Caco-2 (cell line): Measurements from ENCODE around the gene CDH10. TPM values are rescaled to one million over a fixed set of nuclear protein-coding genes. Genes with fewer than 3 reads are reported as not detected.

Experiments
- BruUV-seq: library from RNA; stranded (reverse); fragments of 400-500 nt; replicated peaks from 2 replicates; lab custom pipeline; 2021; lab: Mats Ljungman, UMichigan
- CTCF ChIA-PET: fragments of 300-600 bp; sonication (Branson Sonifier 250); formaldehyde crosslinking; loops from one replicate; lab custom pipeline; 2022; ENCODE audit warnings: antibody characterized with exemption; lab: Charles Lee
- POLR2A ChIA-PET: fragments of 300-600 bp; sonication (Branson Sonifier 250); formaldehyde crosslinking; loops from one replicate; lab custom pipeline; 2022; ENCODE audit warnings: antibody characterized with exemption; lab: Charles Lee
- DNase-seq, 2 experiments: peaks; one replicate each; pipeline versions ENCODE4 v3.0.0 to v3.0.0-alpha.2; 2020 to 2022
- H3K27me3 ChIP-seq: replicated peaks from 2 replicates; pipeline ENCODE4 v1.6.0; 2011; ENCODE audit warnings: low read length; ENCODE audit not compliant: control insufficient read depth, insufficient read depth
- H3K36me3 ChIP-seq: 2 replicates; pipeline ENCODE4 v1.5.1; 2011; ENCODE audit warnings: low read length; ENCODE audit not compliant: control insufficient read depth, insufficient read depth
- H3K4me1 ChIP-seq: fragments of 250-450 bp; sonication (Bioruptor Pico); 2 replicates; pipeline ENCODE4 v1.5.1; 2020; ENCODE audit warnings: mild to moderate bottlenecking
- H3K4me3 ChIP-seq: 2 replicates; pipeline ENCODE4 v1.5.1; 2011; ENCODE audit warnings: low read depth, mild to moderate bottlenecking, control low read depth, low read length
- H3K9me3 ChIP-seq: fragments of 250-450 bp; sonication (Bioruptor Pico); 2 replicates; pipeline ENCODE4 v1.5.1; 2020; ENCODE audit warnings: mild to moderate bottlenecking, moderate library complexity
- H3K27ac Mint-ChIP-seq: one replicate; pipeline ENCODE4 v1.8.0; 2022; ENCODE audit warnings: mixed read lengths; ENCODE audit not compliant: unreplicated experiment
- H3K27me3 Mint-ChIP-seq: one replicate; pipeline ENCODE4 v1.8.0; 2022; ENCODE audit warnings: mixed read lengths; ENCODE audit not compliant: insufficient read depth, unreplicated experiment
- H3K36me3 Mint-ChIP-seq: one replicate; pipeline ENCODE4 v1.8.0; 2022; ENCODE audit warnings: mild to moderate bottlenecking, mixed read lengths; ENCODE audit not compliant: insufficient read depth, unreplicated experiment
- H3K4me1 Mint-ChIP-seq: one replicate; pipeline ENCODE4 v1.8.0; 2022; ENCODE audit warnings: low read depth, mixed read lengths; ENCODE audit not compliant: unreplicated experiment
- H3K4me3 Mint-ChIP-seq: one replicate; pipeline ENCODE4 v1.8.0; 2022; ENCODE audit warnings: mild to moderate bottlenecking, moderate library complexity, mixed read lengths; ENCODE audit not compliant: unreplicated experiment
- H3K9me3 Mint-ChIP-seq: one replicate; pipeline ENCODE4 v1.8.0; 2022; ENCODE audit warnings: mixed read lengths; ENCODE audit not compliant: unreplicated experiment
- CTCF ChIP-seq, 2 experiments: fragments of 200-600 bp in 1 of 2; IDR thresholded peaks; 1 replicate in 1 of 2; 2 replicates in 1 of 2; pipeline versions ENCODE4 v1.5.1 to v1.8.0; 2011 to 2022; ENCODE audit warnings: antibody characterized with exemption in 1 of 2, control low read depth in 1 of 2, inconsistent platforms in 1 of 2, low read depth in 1 of 2, low read length in 1 of 2, mild to moderate bottlenecking in 1 of 2, moderate library complexity in 1 of 2; ENCODE audit not compliant: insufficient read depth in 1 of 2, severe bottlenecking in 1 of 2, unreplicated experiment in 1 of 2
- intact Hi-C: fragments of 100-400 bp; cut with micrococcal nuclease; formaldehyde crosslinking; loops from one replicate; pipeline ENCODE4 v1.10.0; 2022; ENCODE audit not compliant: unreplicated experiment
- total RNA-seq: library from RNA; stranded (reverse); gene quantifications from 2 replicates; pipeline ENCODE4 v1.2.3, GENCODE V29; 2022

Gene CDH10
- total RNA-seq, 1 experiment from 2014 or later: not detected

- DNase-seq: no peak
- POLR2A ChIA-PET: no interaction called here
- H3K4me1 Mint-ChIP-seq: no peaks in the 10 kb centered on the region
- no peaks in the 10 kb centered on the region for H3K27me3 ChIP-seq
- 0 out of 2 replicates have a peak, but pooled peaks cover 3% of the 10 kb centered on the region for H3K4me1 ChIP-seq
- no peak overlapping the region for H3K27ac Mint-ChIP-seq
- H3K36me3 ChIP-seq: no peaks in the 10 kb centered on the region
- H3K9me3 Mint-ChIP-seq: no peaks in the 10 kb centered on the region
- no peak overlapping the region for H3K4me3 ChIP-seq
- CTCF ChIA-PET: no interaction called here
- H3K4me3 Mint-ChIP-seq: no peak overlapping the region
- TF ChIP-seq CTCF (IDR thresholded peaks at IDR 0.05; ENCODE audit: insufficient read depth in 1 of 2, low read depth in 1 of 2, low read length in 1 of 2, severe bottlenecking in 1 of 2, unreplicated experiment in 1 of 2): no peak
- H3K36me3 Mint-ChIP-seq: no peaks in the 10 kb centered on the region
- intact Hi-C loops: no loop called here
- no TSS peak for BruUV-seq
- H3K27me3 Mint-ChIP-seq: peaks cover 2% of the 10 kb centered on the region
- no peaks in the 10 kb centered on the region for H3K9me3 ChIP-seq
These were observed 157.2 kb downstream of the CDH10 start for GRCh38 chr5:24487368-24488229.

GRCh38 chr5:24480952-24481351 is 163.8 kb downstream of the CDH10 start:
- no peak overlapping the region for H3K27ac Mint-ChIP-seq
- H3K27me3 Mint-ChIP-seq: no peaks in the 10 kb centered on the region
- no peak for DNase-seq
- ChIA-PET POLR2A (no interaction called here), CTCF (no interaction called here)
- no peaks in the 10 kb centered on the region for H3K9me3 Mint-ChIP-seq
- no TSS peak for BruUV-seq
- Histone ChIP-seq H3K4me1 (no peaks in the 10 kb centered on the region), H3K27me3 (no peaks in the 10 kb centered on the region), H3K9me3 (no peaks in the 10 kb centered on the region), H3K4me3 (no peak overlapping the region), H3K36me3 (no peaks in the 10 kb centered on the region)
- no peak for TF ChIP-seq CTCF (IDR thresholded peaks at IDR 0.05; ENCODE audit: insufficient read depth in 1 of 2, low read depth in 1 of 2, low read length in 1 of 2, severe bottlenecking in 1 of 2, unreplicated experiment in 1 of 2)
- no peaks in the 10 kb centered on the region for H3K36me3 Mint-ChIP-seq
- intact Hi-C loops: no loop called here
- no peak overlapping the region for H3K4me3 Mint-ChIP-seq
- no peaks in the 10 kb centered on the region for H3K4me1 Mint-ChIP-seq

- no peaks in the 10 kb centered on the region for H3K9me3 Mint-ChIP-seq
- H3K4me1 Mint-ChIP-seq: no peaks in the 10 kb centered on the region
- H3K27ac Mint-ChIP-seq: no peak overlapping the region
- H3K4me3 Mint-ChIP-seq: no peak overlapping the region
- H3K36me3 Mint-ChIP-seq: no peaks in the 10 kb centered on the region
- Histone ChIP-seq H3K4me1 (no peaks in the 10 kb centered on the region), H3K27me3 (no peaks in the 10 kb centered on the region), H3K4me3 (no peak overlapping the region), H3K9me3 (no peaks in the 10 kb centered on the region), H3K36me3 (no peaks in the 10 kb centered on the region)
- CTCF ChIA-PET: no interaction called here
- POLR2A ChIA-PET: no interaction called here
- BruUV-seq: no TSS peak
- intact Hi-C loops: no loop called here
- no peak for DNase-seq
- no peaks in the 10 kb centered on the region for H3K27me3 Mint-ChIP-seq
- TF ChIP-seq CTCF (IDR thresholded peaks at IDR 0.05; ENCODE audit: insufficient read depth in 1 of 2, low read depth in 1 of 2, low read length in 1 of 2, severe bottlenecking in 1 of 2, unreplicated experiment in 1 of 2): no peak
These were observed 166.8 kb downstream of the CDH10 start for GRCh38 chr5:24477958-24478357.
